NCI-H526 treated with DMSO at 0.1 percent for 48 hours (cell line): ENCODE measurements around the gene ALDH1B1.

Source experiments
- DNase-seq: peaks from one replicate; lab custom pipeline; 2025; lab: John Stamatoyannopoulos, UW

ALDH1B1 gene

GRCh38 chr9:38440516-38440915 lies 48.0 kb downstream of the ALDH1B1 start:
- no peak for DNase-seq

GRCh38 chr9:38441347-38442085 lies 49.0 kb downstream of the ALDH1B1 start:
- DNase-seq: no peak

DNA sequence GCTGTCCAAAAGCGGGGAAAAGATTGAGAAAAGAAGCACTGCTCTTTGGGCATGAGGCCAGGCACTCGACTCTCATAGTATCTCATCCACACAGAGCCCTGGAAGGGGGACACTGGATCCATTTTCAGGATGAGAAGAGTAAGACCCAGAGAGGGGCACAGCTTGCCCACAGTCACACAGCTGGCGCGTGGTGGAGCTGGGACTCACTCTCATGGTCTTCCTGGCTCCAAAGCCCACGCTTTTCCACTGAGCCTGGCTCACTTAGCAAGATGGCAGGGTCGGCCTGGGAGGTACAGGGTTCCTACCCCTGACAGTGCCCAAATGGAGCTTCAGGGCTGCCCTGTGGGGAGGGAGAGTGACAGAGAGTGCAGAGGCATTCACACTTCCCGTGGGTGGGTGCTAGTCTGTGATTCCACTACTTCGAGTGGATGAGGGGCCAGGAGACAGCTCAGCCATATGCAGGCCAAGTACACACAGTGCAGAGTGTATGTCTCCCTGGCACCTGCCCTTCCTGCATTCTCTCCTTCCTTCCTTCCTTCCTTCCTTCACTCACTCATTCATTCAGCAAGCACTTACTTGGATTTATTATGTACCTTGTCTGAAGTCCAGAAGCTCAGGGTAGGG lies 50.1 kb downstream of the ALDH1B1 start:
- no peak for DNase-seq

- no peak for DNase-seq
These were observed 50.7 kb downstream of the ALDH1B1 start for GRCh38 chr9:38443181-38443580.

GRCh38 chr9:38443597-38443996 lies 51.1 kb downstream of the ALDH1B1 start:
- DNase-seq: no peak

GRCh38 chr9:38445154-38446043 lies 52.9 kb downstream of the ALDH1B1 start:
- DNase-seq: no peak

GRCh38 chr9:38447703-38448102 lies 55.2 kb downstream of the ALDH1B1 start:
- no peak for DNase-seq
